Left ventricle myocardium inferior (tissue), 1 donor: Measurements from ENCODE around the gene PRR16. TPM values are rescaled to one million over a fixed set of nuclear protein-coding genes. Genes with fewer than 3 reads are reported as not detected.

ENCODE experiments used
- DNase-seq: peaks from one replicate; pipeline ENCODE4 v3.0.0-alpha.2; 2020
- H3K27ac ChIP-seq: fragments of 200-600 bp; replicated peaks from 2 replicates; pipeline ENCODE4 v1.8.0; 2021
- H3K27me3 ChIP-seq: fragments of 200-600 bp; 2 replicates; pipeline ENCODE4 v1.8.0; 2021; ENCODE audit warnings: low read depth
- H3K36me3 ChIP-seq: fragments of 200-600 bp; 2 replicates; pipeline ENCODE4 v1.8.0; 2021
- H3K4me1 ChIP-seq: fragments of 200-600 bp; 2 replicates; pipeline ENCODE4 v1.8.0; 2021
- H3K4me3 ChIP-seq: fragments of 200-600 bp; 2 replicates; pipeline ENCODE4 v1.8.0; 2021; ENCODE audit warnings: mild to moderate bottlenecking, moderate library complexity
- H3K9me3 ChIP-seq: fragments of 200-600 bp; replicated peaks from 2 replicates; pipeline ENCODE4 v1.8.0; 2021
- CTCF ChIP-seq: fragments of 200-600 bp; IDR thresholded peaks from 2 replicates; pipeline ENCODE4 v1.8.0; 2021; ENCODE audit warnings: antibody characterized with exemption, mild to moderate bottlenecking, borderline replicate concordance
- intact Hi-C: fragments of 100-400 bp; cut with micrococcal nuclease; formaldehyde crosslinking; loops from one replicate; pipeline ENCODE4 v1.11.0; 2022
- total RNA-seq: library from RNA; stranded (reverse); fragmentation: NEBNext Ultra II Directional; extraction: Animal tissue kit (Norgen Biotek cat#: 25700); gene quantifications from one replicate; pipeline ENCODE4 v1.2.1, GENCODE V29; 2021
- donor health status: DM: no; HTN: yes; CAD: no; lungs with severe emphysema.

Gene PRR16
- total RNA-seq, 1 donor from 2014 or later, result 15.3 TPM

- Histone ChIP-seq H3K27me3 (no peaks in the 10 kb centered on the region), H3K4me1 (peaks cover 5% of the 10 kb centered on the region), H3K9me3 (peaks cover 20% of the 10 kb centered on the region), H3K4me3 (no peak overlapping the region), H3K36me3 (no peaks in the 10 kb centered on the region), H3K27ac (peak overlapping the region; percentile 17)
- DNase-seq, result no peak
- TF ChIP-seq CTCF, result no peak
- intact Hi-C loops, result no loop called here
These were observed 29.0 kb upstream of the PRR16 start for GRCh38 chr5:120435129-120435528.

- TF ChIP-seq CTCF, result no peak
- Histone ChIP-seq H3K36me3 (no peaks in the 10 kb centered on the region), H3K4me3 (no peak overlapping the region), H3K27me3 (no peaks in the 10 kb centered on the region), H3K27ac (no peak overlapping the region), H3K9me3 (peaks cover 1% of the 10 kb centered on the region), H3K4me1 (peaks cover 5% of the 10 kb centered on the region)
- no peak for DNase-seq
- intact Hi-C loops, result no loop called here
These were observed 27.1 kb upstream of the PRR16 start for GRCh38 chr5:120436996-120437395.

GRCh38 chr5:120442694-120443093, 21.4 kb upstream of the PRR16 start:
- intact Hi-C loops, result no loop called here
- peak overlapping the region; percentile 78 for H3K27ac ChIP-seq
- H3K9me3 ChIP-seq, result no peaks in the 10 kb centered on the region
- H3K36me3 ChIP-seq, result no peaks in the 10 kb centered on the region
- no peak for DNase-seq
- no peak for TF ChIP-seq CTCF
- no peak overlapping the region for H3K4me3 ChIP-seq
- peaks cover 34% of the 10 kb centered on the region for H3K4me1 ChIP-seq
- no peaks in the 10 kb centered on the region for H3K27me3 ChIP-seq

- intact Hi-C loops, result no loop called here
- no peaks in the 10 kb centered on the region for H3K9me3 ChIP-seq
- peaks cover 34% of the 10 kb centered on the region for H3K4me1 ChIP-seq
- H3K4me3 ChIP-seq, result no peak overlapping the region
- DNase-seq, result no peak
- H3K27ac ChIP-seq, result peak overlapping the region; percentile 78
- H3K36me3 ChIP-seq, result no peaks in the 10 kb centered on the region
- no peaks in the 10 kb centered on the region for H3K27me3 ChIP-seq
- no peak for TF ChIP-seq CTCF
These were observed 20.5 kb upstream of the PRR16 start for GRCh38 chr5:120443607-120444006.

- H3K27ac ChIP-seq, result peak overlapping the region; percentile 78
These were observed 18.0 kb upstream of the PRR16 start for GRCh38 chr5:120446068-120446492.

More at GRCh38 chr5:120446068-120446492, 18.0 kb upstream of the PRR16 start:
- intact Hi-C loops, result no loop called here
- no peaks in the 10 kb centered on the region for H3K27me3 ChIP-seq
- no peaks in the 10 kb centered on the region for H3K9me3 ChIP-seq
- no peaks in the 10 kb centered on the region for H3K36me3 ChIP-seq
- no peak for TF ChIP-seq CTCF
- no peak overlapping the region for H3K4me3 ChIP-seq
- DNase-seq, result no peak
- peaks cover 34% of the 10 kb centered on the region for H3K4me1 ChIP-seq
